GM12865 (cell line): ENCODE results near the gene PHF14.
"Not testable (repeated sequence)": the region's sequence is repeated elsewhere in the genome, so short reads cannot be mapped to it uniquely, and the experiment has no call there.

Source experiments
- DNase-seq: peaks from one replicate; pipeline ENCODE4 v3.0.0; 2010; ENCODE audit warnings: low read depth
- H3K4me3 ChIP-seq: 2 replicates; pipeline ENCODE4 v1.5.1; 2011; ENCODE audit warnings: mild to moderate bottlenecking, low read depth, low read length, control low read depth
- CTCF ChIP-seq: IDR thresholded peaks from 2 replicates; pipeline ENCODE4 v1.5.1; 2011; ENCODE audit warnings: low read length, control low read depth, low read depth, inconsistent platforms; ENCODE audit not compliant: insufficient read depth; ENCODE audit errors: missing control alignments

The PHF14 gene, protein sequence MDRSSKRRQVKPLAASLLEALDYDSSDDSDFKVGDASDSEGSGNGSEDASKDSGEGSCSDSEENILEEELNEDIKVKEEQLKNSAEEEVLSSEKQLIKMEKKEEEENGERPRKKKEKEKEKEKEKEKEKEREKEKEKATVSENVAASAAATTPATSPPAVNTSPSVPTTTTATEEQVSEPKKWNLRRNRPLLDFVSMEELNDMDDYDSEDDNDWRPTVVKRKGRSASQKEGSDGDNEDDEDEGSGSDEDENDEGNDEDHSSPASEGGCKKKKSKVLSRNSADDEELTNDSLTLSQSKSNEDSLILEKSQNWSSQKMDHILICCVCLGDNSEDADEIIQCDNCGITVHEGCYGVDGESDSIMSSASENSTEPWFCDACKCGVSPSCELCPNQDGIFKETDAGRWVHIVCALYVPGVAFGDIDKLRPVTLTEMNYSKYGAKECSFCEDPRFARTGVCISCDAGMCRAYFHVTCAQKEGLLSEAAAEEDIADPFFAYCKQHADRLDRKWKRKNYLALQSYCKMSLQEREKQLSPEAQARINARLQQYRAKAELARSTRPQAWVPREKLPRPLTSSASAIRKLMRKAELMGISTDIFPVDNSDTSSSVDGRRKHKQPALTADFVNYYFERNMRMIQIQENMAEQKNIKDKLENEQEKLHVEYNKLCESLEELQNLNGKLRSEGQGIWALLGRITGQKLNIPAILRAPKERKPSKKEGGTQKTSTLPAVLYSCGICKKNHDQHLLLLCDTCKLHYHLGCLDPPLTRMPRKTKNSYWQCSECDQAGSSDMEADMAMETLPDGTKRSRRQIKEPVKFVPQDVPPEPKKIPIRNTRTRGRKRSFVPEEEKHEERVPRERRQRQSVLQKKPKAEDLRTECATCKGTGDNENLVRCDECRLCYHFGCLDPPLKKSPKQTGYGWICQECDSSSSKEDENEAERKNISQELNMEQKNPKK

DNA sequence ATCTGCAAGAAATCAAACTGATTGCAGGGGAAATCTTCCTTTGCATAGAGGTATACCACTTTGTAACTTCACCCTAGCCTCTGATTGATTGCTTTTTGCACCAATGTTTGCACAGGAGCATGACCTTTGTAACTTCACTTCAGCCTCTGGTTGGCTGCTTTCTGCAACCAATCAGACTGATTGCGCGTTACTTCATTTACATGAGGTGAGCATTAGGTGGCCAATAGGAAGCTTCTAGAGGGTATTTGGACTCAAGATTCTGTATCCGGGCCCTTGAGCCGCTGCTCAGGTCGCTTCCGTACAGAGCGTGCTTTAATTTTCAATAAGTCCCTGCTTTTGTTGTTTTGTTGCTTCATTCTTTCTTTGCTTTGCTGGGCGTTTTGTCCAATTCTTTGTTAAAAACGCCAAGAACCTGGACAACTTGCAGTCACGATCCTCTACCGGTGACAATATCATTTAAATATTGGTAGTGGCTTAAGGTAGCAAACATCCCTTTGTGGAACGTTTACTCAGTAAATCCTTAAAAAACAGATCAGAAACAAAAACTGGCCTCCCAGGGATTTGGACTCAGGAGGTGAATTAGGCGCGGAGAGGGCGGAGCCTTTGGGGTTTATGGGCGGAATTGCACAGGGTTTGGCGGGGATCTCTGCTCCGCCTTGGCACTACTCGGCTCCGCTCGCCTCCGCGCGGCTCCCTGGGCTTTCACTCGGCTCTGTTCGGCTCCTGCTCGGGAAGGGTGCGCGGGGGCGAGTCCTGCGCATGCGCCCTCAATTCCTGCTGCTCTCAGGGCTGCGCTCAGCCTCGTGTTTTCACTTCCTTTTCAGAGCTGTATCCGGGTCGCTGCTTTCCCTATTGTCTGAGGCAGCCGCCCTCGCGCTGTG is at the start of gene PHF14:
PHF14 (plus strand) TSS at position 812 of the 881 bp plus-strand sequence. CDS start 452 bp downstream, outside the sequence.
- H3K4me3 ChIP-seq: peak within 1 kb of the TSS; percentile 89
- peak; percentile 99 for DNase-seq
- no peak for TF ChIP-seq CTCF

- TF ChIP-seq CTCF: no peak
- H3K4me3 ChIP-seq: no peak overlapping the region
- DNase-seq: no peak
Observed at GRCh38 chr7:10924370-10924769, 49.3 kb upstream of the PHF14 start.

DNA sequence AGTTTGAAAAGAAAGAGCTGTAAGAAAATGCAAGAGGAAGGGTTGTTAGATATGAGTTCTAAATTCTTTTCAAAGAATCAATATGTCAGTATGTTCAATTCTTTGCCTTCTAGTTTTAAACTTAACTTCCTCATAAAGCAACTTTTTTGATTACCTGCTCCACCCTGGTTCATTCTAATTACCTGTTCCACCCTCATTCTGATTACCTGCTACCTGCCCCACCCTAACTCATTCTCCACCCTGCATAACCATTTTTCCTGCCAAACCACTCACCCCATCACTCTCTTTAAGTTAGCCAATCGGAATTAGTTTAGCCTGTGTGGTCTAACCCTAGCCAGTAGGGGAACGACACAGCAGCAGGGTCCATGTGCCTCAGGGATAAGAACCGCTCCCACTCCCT is 45.5 kb upstream of the PHF14 start:
- DNase-seq, H3K4me3 ChIP-seq: not testable (repeated sequence)

DNA sequence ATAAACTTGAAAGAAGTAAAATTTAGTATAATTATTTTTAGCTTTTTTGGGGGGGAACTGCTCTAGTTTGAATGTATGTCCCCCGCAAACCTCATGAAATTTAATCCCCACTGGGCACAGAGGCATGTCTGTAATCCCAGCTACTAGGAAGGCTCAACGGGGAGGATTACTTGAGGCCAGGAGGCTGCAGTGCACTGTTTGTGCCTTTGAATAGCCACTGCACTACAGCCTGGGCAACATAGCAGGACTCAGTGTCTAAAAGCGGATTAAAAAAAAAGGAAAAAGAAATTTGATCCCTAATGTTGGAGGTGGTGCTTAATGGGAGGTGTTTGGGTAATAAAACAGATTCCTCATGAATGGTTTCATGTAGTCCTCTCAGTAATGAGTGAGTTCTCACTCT is 43.1 kb upstream of the PHF14 start:
- no peak for DNase-seq
- no peak overlapping the region for H3K4me3 ChIP-seq
- TF ChIP-seq CTCF: no peak

- no peak for DNase-seq
- H3K4me3 ChIP-seq: no peak overlapping the region
- TF ChIP-seq CTCF: no peak
Observed at GRCh38 chr7:10931161-10931560, 42.5 kb upstream of the PHF14 start.

GRCh38 chr7:10934292-10934691 is 39.4 kb upstream of the PHF14 start:
- TF ChIP-seq CTCF: no peak
- DNase-seq: no peak
- no peak overlapping the region for H3K4me3 ChIP-seq
